Neural progenitor cell (in vitro differentiated cells): ENCODE data around the gene MSANTD1. TPM values are rescaled to one million over a fixed set of nuclear protein-coding genes. Genes with fewer than 3 reads are reported as not detected.

ENCODE experiments used
- DNase-seq: peaks from one replicate; pipeline ENCODE4 v3.0.0-alpha.2; 2016; ENCODE audit warnings: low spot score
- H2AFZ ChIP-seq: fragments of 200-600 bp; sonication (generic); replicated peaks from 2 replicates; pipeline ENCODE4 v1.6.1; 2016; ENCODE audit warnings: antibody characterized with exemption
- H3F3A ChIP-seq: fragments of 200-600 bp; sonication (generic); 2 replicates; pipeline ENCODE4 v1.6.1; 2016; ENCODE audit warnings: antibody characterized with exemption, low read depth
- H3K27ac ChIP-seq: fragments of 200-600 bp; sonication (generic); 2 replicates; pipeline ENCODE4 v1.5.1; 2016; ENCODE audit warnings: mild to moderate bottlenecking
- H3K27me3 ChIP-seq: fragments of 200-600 bp; sonication (generic); 2 replicates; pipeline ENCODE4 v1.6.1; 2016; ENCODE audit warnings: mild to moderate bottlenecking, moderate library complexity
- H3K36me3 ChIP-seq: fragments of 200-600 bp; sonication (generic); 2 replicates; pipeline ENCODE4 v1.5.1; 2016
- H3K4me1 ChIP-seq: fragments of 200-600 bp; sonication (generic); 2 replicates; pipeline ENCODE4 v1.6.1; 2016; ENCODE audit warnings: mixed run types
- H3K4me2 ChIP-seq: fragments of 200-600 bp; sonication (generic); 2 replicates; pipeline ENCODE4 v1.6.1; 2016
- H3K4me3 ChIP-seq: fragments of 200-600 bp; sonication (generic); 2 replicates; pipeline ENCODE4 v1.5.1; 2016
- H3K79me2 ChIP-seq: fragments of 200-600 bp; sonication (generic); 2 replicates; pipeline ENCODE4 v1.6.1; 2016; ENCODE audit warnings: low read depth
- H3K9ac ChIP-seq: fragments of 200-600 bp; sonication (generic); 2 replicates; pipeline ENCODE4 v1.6.1; 2016
- H3K9me3 ChIP-seq: fragments of 200-600 bp; sonication (generic); 2 replicates; pipeline ENCODE4 v1.5.1; 2016; ENCODE audit warnings: low read depth
- H4K20me1 ChIP-seq: fragments of 200-600 bp; sonication (generic); 2 replicates; pipeline ENCODE4 v1.6.1; 2016; ENCODE audit warnings: low read depth
- H3K27ac Mint-ChIP-seq: 3 replicates; pipeline ENCODE4 v1.8.0; 2021; ENCODE audit warnings: mixed read lengths
- H3K27me3 Mint-ChIP-seq: 2 replicates; pipeline ENCODE4 v1.8.0; 2022; ENCODE audit warnings: low read depth, mild to moderate bottlenecking, inconsistent platforms, moderate library complexity, mixed read lengths; ENCODE audit not compliant: insufficient read depth
- H3K36me3 Mint-ChIP-seq: 3 replicates; pipeline ENCODE4 v1.8.0; 2021; ENCODE audit warnings: mixed read lengths
- H3K4me1 Mint-ChIP-seq: 3 replicates; pipeline ENCODE4 v1.8.0; 2021; ENCODE audit warnings: mixed read lengths
- H3K4me3 Mint-ChIP-seq: 3 replicates; pipeline ENCODE4 v1.8.0; 2021; ENCODE audit warnings: mild to moderate bottlenecking, moderate library complexity, mixed read lengths
- H3K9me3 Mint-ChIP-seq: 3 replicates; pipeline ENCODE4 v1.8.0; 2020; ENCODE audit warnings: mixed read lengths
- EZH2 ChIP-seq: fragments of 200-600 bp; sonication (generic); IDR thresholded peaks from 2 replicates; pipeline ENCODE4 v1.6.1; 2017; ENCODE audit warnings: antibody characterized with exemption, mild to moderate bottlenecking, moderate library complexity
- EZH2phosphoT487 ChIP-seq: fragments of 200-600 bp; sonication (generic); IDR thresholded peaks from 2 replicates; pipeline ENCODE4 v1.6.1; 2017; ENCODE audit warnings: antibody characterized with exemption
- total RNA-seq: library from RNA; depleted of rRNA; stranded (reverse); fragments of >200 nt; gene quantifications from 2 replicates; pipeline ENCODE4 v1.2.3, GENCODE V29; 2015; ENCODE audit warnings: low replicate concordance
- TF ChIP-seq, protein P1 (sequence below): fragments of 200-600 bp; sonication (generic); IDR thresholded peaks from 2 replicates; pipeline ENCODE4 v1.5.1; 2017; ENCODE audit warnings: antibody characterized with exemption, mild to moderate bottlenecking

MSANTD1 gene
- total RNA-seq, 1 donor from 2014 or later, result 0.17 TPM

DNA sequence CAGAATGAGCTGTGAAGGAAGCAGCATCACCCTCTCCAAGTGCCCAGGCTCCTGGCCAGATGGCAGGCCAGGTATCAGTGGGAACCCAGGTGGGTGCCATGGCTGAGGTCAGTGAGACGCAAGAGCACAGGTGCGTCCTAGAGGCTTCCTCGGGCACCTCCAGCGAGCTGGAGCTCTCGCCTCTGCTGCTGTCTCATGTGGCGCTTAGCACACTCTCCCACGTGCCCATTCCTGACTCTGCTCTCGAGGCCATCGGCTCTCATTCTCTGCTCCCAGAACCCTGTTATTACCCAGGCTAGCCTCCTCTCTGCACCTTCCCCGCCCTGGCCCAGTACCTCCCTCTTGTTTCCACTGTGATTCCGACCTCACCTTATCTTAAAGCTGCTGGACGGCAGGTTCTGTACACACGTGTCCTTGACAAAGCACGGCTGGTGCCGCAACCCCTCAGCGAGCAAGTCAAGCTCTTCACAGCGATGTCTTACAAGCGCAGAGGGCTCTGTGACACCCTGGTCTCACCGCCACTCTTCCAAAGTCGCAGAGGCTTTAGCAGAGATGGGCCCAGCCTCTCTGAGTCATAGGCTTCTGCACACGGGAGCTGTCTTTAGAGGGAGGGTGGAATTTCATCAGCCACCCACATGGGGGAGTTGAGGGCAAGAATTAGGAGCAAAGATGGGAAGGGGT lies 15.4 kb upstream of the MSANTD1 start:
- Mint-ChIP-seq H3K9me3 (no peaks in the 10 kb centered on the region), H3K27ac (peak overlapping the region; percentile 42)
- H2AFZ ChIP-seq, result no peak overlapping the region

GRCh38 chr4:3234171-3235029 lies 14.6 kb upstream of the MSANTD1 start:
- peaks cover 10% of the 10 kb centered on the region for H3K4me1 ChIP-seq
- H3F3A ChIP-seq, result no peaks in the 10 kb centered on the region
- H3K27me3 ChIP-seq, result no peaks in the 10 kb centered on the region
- no peak for DNase-seq
- H3K4me3 ChIP-seq, result no peak overlapping the region
- H3K27ac Mint-ChIP-seq, result no peak overlapping the region
- no peak overlapping the region for H3K4me3 Mint-ChIP-seq
- peaks cover 7% of the 10 kb centered on the region for H3K27me3 Mint-ChIP-seq
- peaks cover 37% of the 10 kb centered on the region for H3K36me3 Mint-ChIP-seq
- no peaks in the 10 kb centered on the region for H3K36me3 ChIP-seq
- no peak overlapping the region for H3K4me2 ChIP-seq
- no peaks in the 10 kb centered on the region for H3K79me2 ChIP-seq
- H3K9me3 Mint-ChIP-seq, result no peaks in the 10 kb centered on the region
- no peaks in the 10 kb centered on the region for H3K9me3 ChIP-seq
- H3K4me1 Mint-ChIP-seq, result peaks cover 13% of the 10 kb centered on the region
- peaks cover 14% of the 10 kb centered on the region for H4K20me1 ChIP-seq
- no peak overlapping the region for H2AFZ ChIP-seq
- H3K27ac ChIP-seq, result no peak overlapping the region
- TF ChIP-seq EZH2, result no peak
- TF ChIP-seq EZH2phosphoT487, result no peak
- TF ChIP-seq, protein P1, sequence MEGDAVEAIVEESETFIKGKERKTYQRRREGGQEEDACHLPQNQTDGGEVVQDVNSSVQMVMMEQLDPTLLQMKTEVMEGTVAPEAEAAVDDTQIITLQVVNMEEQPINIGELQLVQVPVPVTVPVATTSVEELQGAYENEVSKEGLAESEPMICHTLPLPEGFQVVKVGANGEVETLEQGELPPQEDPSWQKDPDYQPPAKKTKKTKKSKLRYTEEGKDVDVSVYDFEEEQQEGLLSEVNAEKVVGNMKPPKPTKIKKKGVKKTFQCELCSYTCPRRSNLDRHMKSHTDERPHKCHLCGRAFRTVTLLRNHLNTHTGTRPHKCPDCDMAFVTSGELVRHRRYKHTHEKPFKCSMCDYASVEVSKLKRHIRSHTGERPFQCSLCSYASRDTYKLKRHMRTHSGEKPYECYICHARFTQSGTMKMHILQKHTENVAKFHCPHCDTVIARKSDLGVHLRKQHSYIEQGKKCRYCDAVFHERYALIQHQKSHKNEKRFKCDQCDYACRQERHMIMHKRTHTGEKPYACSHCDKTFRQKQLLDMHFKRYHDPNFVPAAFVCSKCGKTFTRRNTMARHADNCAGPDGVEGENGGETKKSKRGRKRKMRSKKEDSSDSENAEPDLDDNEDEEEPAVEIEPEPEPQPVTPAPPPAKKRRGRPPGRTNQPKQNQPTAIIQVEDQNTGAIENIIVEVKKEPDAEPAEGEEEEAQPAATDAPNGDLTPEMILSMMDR, result no peak
- H3K9ac ChIP-seq, result no peak overlapping the region

More for the DNA sequence above, 15.4 kb upstream of the MSANTD1 start:
- TF ChIP-seq EZH2 (no peak), EZH2phosphoT487 (no peak)
- TF ChIP-seq, protein P1, result no peak
- Histone ChIP-seq H3F3A (no peaks in the 10 kb centered on the region), H3K36me3 (no peaks in the 10 kb centered on the region), H3K79me2 (no peaks in the 10 kb centered on the region), H3K27ac (no peak overlapping the region), H4K20me1 (peaks cover 14% of the 10 kb centered on the region), H3K4me3 (no peak overlapping the region), H3K9me3 (no peaks in the 10 kb centered on the region), H3K9ac (no peak overlapping the region), H3K4me2 (no peak overlapping the region), H3K27me3 (no peaks in the 10 kb centered on the region), H3K4me1 (peaks cover 10% of the 10 kb centered on the region)
- no peak for DNase-seq
- Mint-ChIP-seq H3K36me3 (peaks cover 45% of the 10 kb centered on the region), H3K4me1 (peaks cover 10% of the 10 kb centered on the region), H3K27me3 (peaks cover 7% of the 10 kb centered on the region), H3K4me3 (no peak overlapping the region)

DNA sequence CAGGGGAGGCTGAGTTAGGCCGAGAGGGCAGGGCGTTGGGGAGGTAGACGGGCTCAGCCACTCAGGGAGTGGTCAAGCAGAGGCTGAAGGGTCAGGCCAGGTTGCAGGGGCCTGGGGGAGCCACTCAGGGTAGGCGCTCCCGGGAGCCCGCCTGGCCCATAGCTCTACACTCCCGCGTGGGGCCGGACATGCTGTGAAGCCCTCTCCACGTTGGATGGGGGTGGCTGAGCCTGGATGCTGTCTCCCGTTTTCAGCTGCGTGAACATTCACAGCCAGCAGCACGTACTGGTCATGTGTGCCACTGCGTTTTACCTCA lies 14.0 kb upstream of the MSANTD1 start:
- H3K4me2 ChIP-seq, result no peak overlapping the region
- Mint-ChIP-seq H3K9me3 (no peaks in the 10 kb centered on the region), H3K27ac (no peak overlapping the region), H3K4me3 (no peak overlapping the region), H3K4me1 (peaks cover 15% of the 10 kb centered on the region), H3K36me3 (peaks cover 33% of the 10 kb centered on the region), H3K27me3 (peaks cover 3% of the 10 kb centered on the region)
- H3K4me1 ChIP-seq, result peaks cover 10% of the 10 kb centered on the region
- H3K9ac ChIP-seq, result no peak overlapping the region
- no peak overlapping the region for H3K4me3 ChIP-seq
- H3F3A ChIP-seq, result no peaks in the 10 kb centered on the region
- H3K27me3 ChIP-seq, result no peaks in the 10 kb centered on the region
- no peaks in the 10 kb centered on the region for H3K36me3 ChIP-seq
- no peaks in the 10 kb centered on the region for H3K9me3 ChIP-seq
- no peak overlapping the region for H3K27ac ChIP-seq
- peaks cover 14% of the 10 kb centered on the region for H4K20me1 ChIP-seq
- H3K79me2 ChIP-seq, result no peaks in the 10 kb centered on the region
- no peak for DNase-seq
- H2AFZ ChIP-seq, result no peak overlapping the region
- TF ChIP-seq, protein P1, result no peak
- no peak for TF ChIP-seq EZH2phosphoT487
- TF ChIP-seq EZH2, result no peak
